ENCODE measurements around the gene MORN5.
"Not testable (repeated sequence)": the region's sequence is repeated elsewhere in the genome, so short reads cannot be mapped to it uniquely, and the experiment has no call there.

Gene MORN5

DNA sequence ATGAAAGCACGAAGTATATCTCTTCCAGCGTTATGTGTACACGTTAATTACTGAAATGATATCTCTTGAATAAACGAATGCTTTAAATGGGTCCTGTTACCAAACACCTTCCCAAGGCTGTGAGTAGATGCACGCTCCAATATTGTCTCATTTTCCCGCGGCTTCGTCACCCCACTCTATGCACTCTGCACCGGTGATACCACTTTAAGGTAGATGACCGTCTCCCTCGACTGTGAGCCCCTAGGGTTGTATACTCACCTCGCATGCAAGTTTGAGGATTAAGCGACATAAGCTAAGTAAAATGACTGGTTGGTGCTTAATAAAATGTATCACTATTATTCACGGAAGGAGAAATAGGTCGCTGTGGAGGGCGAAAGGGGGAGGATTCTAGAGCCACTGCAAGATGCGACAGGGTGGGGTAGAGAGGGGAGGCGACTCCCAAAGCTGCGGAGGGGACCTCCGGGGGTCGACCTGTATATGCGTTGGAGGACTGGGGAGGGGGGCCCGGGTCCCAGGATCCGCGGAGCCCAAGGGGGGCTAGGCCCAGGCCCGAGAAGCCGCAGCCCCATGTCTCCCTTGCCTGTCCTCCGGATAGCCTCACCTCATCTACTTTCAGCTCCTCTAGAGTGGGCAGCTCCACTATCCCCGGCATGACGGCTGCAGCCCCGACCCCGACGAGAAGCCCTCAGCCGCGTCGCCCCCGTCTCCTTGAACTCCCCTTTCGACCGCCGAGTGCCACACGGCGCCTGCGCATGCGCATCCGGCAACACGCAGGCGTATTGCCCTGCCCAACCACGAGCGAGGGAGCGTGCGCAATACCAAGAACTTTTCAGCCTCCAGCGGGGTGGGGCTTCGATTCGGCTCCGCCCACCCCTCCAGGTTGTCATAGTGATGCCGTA lies at the start of gene MORN5, which contains the start of gene NDUFA8:
TSS of gene MORN5 (plus strand) at position 883 of the 899 bp plus-strand sequence. CDS start 65 bp downstream, outside the sequence.
TSS of gene NDUFA8 (minus strand) at position 754 of the 899 bp plus-strand sequence. CDS start at position 652, 102 bp downstream.
- peak; percentile 96 for DNase-seq

GRCh38 chr9:122110100-122110833 lies 49.4 kb upstream of the MORN5 start:
- DNase-seq: no peak

DNA sequence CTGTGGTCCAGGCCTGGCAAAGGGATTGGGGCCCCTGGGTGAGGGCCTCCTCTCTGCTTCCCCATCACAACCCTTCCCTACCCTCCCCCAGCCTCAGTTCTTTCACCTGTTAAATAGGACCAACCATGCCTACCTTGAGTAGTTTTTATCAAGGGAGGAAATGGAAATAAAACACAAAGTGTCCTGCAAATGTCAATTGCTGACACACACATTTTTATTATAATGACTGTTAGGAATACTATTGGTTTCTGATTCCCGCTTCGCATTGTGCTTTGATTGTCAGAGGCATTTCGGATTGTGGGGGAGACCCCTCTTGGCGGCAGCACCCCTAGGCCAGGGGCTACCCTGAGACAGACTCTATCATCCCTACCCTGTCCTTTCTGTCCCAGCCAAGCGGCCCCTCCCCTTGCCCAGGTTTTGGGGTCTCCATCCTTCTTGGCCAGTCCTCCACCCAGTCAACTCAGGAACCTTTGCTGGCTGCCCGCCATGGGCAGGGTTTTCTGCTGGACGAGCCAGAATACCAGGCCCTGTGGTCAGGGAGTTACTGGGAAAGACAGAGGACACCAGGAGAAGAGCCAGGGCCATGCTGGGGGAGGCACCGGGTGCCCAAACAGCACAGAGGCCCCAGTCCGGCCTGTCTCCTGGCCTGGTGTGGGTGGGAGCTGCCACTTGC lies 48.2 kb upstream of the MORN5 start:
- no peak for DNase-seq

- no peak for DNase-seq
These were observed 47.5 kb upstream of the MORN5 start for GRCh38 chr9:122112238-122112637.

DNA sequence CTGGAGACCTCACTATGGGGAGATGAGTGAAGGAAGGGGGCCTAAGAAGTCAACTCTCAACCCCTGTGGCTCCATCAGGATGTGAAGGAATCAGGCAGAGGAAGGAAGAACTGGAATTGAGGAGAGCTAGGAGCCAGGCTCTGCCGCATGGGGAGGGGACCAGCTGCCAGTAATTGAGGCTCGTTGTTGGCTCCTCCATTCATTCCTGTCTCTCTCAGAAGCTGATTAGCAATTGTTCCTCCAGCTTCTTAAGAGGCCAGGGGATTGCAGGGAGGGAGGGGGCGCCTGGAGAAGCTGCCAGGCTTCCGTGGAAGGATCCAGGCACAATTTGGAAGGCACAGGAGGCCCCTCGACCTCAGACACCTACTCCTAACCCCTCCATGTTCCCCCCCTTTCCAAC lies 46.1 kb upstream of the MORN5 start:
- DNase-seq: no peak

DNA sequence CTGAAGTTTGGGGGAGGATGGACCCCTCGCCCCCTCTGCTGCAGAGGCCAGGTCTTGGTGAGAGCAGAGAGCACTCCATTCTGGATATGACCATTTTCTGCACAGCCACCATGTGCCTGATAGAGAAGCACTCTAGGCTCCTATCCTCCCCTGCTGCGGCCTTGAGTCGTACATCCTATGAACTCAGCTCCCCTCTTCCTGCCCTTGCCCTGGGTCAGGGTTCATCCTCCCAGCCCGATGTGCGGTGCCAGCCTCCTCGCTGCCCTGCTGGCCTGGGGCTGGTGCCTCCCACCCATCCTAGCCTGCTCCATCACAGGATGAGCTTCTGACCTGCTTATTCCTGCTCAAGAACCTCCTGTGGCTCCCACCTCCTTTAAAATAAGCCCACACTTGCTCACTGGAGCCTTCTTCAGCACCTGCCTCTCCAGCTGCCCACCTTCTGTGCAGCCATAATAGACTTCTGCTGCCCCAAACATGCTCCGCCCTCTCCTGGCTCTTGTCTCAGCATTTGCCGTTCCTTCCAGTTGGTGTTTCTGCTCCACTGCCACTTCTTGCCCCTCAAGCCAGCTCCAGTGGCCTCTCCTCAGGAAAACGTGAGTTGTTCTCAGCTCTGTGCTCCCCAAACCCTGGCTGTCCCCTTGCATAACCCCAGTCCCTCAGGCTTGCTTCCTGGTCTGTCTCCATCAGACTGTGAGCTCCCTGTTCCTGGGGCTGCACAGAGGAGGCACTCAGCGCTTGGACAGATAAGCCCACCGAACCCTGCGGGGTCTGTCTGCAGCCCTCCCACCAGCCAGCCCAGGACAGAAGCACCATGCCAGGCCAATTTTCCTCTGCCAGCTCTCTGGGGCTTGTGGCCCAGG lies 44.3 kb upstream of the MORN5 start:
- no peak for DNase-seq

DNA sequence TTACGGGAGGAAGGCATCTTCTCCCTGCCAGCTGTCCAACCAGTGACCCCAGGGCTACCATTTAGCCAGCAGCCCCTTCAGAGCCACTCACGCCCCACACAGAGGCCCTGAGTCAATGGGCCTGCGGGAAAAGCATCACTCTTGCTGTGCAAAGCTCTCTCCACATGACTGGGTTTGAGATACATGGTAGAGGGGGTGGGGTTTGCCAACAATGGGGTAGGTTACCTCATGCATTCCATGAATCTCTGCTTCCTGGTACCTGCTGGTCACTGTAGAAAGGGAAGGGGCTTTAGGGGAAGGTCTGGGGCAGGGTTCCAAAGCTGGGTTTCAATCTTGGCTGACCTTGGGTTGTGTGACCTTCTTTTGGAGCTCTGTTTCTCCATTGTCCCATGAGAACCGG lies 43.7 kb upstream of the MORN5 start:
- no peak for DNase-seq

- no peak for DNase-seq
These were observed 43.1 kb upstream of the MORN5 start for GRCh38 chr9:122116448-122117173.

DNA sequence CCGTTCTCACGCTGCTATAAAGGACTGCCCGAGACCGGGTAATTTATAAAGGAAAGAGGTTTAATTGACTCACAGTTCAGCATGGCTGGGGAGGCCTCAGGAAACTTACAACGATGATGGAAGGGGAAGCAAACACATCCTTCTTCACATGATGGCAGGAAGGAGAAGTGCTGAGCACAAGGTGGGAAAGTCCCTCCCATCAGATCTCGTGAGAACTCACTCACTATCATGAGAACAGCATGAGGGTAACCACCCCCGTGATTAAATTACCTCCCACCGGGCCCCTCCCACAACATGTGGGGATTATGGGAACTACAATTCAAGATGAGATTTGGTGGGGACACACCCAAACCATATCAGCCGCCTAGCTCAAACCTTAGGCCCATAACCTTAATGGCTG lies 42.5 kb upstream of the MORN5 start:
- DNase-seq: not testable (repeated sequence)

DNA sequence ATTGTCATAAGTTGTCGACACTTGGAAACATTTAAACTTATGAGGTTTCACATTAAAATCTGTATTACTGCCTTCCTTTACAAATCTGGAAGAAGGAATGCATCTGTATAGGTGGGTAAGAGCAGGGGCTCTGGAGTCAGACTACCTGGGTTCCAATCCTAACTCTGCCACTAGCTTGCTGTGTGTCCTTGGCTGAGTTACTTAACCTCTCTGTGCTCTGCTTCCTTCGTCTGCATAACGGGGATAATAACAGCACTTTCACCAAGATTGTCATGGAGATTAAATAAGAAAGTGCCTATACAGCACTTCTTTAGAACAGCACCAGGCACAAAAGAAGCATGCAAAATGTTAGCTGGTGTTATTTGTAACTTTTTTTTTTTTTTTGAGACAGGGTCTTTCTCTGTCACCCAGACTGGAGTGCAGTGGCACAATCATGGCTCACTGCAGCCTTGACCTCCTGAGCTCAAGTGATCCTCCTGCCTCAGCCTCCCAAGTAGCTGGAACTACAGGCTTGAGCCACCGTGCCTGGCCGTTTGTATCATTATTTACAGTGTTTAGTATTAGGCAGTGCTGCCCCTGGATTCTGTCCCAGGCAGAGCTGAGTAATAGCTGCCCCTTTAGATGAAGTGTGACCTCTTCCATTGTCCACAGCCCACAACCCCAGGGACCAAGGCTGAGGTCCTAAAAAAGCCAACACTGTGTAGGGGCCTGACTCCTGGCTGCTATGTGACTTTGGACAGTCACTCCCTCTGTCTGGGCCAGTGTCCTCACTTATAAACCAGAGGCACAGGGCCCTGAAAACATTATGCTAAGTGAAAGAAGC lies 41.2 kb upstream of the MORN5 start:
- no peak for DNase-seq

DNA sequence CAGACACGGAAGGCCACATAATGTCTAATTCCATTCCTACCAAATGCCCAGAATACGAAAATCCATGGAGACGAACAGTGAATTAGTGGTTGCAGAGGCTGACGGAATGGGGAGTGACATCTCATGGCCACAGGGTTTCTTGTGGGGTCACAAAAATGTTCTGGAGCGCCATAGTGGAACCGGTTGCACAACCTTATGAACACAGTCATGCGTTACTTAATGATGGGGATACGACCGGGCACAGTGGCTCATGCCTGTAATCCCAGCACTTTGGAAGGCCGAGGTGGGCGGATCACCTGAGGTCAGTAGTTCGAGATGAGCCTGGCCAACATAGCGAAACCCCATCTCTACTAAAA lies 40.6 kb upstream of the MORN5 start:
- no peak for DNase-seq

DNA sequence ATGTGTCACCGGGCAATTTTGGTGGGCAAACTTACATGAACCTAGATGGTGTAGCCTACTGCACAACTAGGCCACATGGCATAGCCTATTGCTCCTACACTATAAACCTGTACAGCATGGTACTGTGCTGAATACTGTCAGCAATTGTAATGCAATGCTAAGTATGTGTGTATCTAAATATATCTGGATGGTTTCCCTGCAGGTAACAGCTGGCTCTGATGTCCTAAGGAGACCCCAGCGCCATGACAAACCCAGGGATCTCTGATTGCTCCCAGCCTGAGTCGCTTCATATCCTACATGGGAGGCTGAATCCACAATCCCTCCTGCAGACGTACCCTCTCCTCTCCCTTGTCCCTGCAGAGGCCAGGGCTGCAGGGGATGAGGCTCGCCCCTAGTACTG lies 40.0 kb upstream of the MORN5 start:
- DNase-seq: no peak

DNA sequence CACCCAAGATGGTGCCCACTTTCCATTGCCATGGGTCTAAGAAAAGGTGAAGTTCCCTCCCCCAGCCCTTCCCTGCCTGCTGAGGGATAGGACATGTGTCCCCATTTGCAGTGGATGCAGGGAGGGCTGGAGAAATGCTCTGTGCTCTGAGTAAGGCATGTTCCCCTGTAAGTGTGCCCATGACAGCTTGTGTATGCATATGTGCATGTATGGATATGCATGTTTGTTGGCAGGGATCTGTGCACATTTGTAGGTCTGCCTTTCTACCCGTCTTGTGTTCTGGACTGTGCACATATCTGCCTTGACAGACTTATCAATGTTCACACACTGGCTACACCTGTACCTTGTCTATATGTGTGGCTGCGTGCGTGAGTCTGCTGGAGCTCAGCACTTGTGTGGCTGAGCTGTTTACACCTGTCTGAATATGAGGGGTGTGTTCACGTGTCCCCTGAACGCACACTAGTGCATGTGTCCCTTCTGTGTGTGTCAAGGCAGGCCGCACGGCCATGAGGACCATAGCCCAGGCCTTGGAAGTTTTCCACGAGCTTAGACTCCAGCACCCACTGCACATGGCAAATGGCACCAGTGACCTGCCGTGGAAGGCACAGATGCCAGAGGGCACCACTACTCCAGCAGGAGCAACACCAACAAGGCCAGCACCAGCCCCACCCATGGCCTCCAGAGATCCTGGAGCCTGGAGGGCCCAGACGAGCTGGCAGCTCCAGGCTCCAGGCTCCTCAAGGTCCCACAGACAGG lies 39.2 kb upstream of the MORN5 start:
- DNase-seq: no peak

DNA sequence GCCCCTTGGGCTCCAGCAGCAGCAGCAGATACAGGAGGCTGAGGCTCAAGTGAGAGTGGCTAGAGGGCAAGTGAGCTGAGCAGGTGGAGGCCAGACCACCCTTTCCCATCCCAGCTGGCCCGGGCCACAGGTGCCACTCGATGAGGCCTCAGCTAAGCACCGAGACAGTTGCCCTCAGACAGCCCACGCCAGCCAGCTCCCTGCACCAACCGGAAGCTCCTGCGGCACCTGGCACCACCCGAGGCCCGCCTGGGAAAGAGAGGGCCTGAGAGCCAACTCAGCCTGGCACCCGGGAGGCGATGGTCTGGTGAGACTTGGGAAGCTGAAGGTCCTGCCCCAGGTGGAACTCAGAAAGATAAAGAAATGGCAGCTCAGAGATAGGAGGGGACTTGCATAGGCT lies 38.3 kb upstream of the MORN5 start:
- DNase-seq: no peak

GRCh38 chr9:122121931-122122330 lies 37.8 kb upstream of the MORN5 start:
- DNase-seq: no peak

DNA sequence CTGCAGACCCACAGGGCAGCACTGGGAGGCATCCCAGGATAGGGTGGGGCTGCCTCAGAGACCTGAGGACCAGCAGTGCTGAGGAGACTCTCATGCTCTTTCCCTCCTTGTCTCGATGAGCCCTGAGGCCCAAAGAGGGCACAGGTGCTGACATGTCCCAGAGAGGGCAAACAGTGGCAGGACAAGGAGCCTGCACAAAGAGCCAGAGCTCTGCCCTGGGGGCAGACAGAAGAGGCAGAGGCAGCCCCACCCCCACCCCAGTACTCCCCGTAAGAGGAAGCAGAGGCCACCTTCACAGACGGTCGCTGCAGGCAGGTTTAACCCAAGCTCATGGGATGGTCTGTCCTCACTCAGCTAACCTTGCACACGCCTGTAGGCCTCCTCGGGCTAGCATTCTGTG lies 37.2 kb upstream of the MORN5 start:
- no peak for DNase-seq

DNA sequence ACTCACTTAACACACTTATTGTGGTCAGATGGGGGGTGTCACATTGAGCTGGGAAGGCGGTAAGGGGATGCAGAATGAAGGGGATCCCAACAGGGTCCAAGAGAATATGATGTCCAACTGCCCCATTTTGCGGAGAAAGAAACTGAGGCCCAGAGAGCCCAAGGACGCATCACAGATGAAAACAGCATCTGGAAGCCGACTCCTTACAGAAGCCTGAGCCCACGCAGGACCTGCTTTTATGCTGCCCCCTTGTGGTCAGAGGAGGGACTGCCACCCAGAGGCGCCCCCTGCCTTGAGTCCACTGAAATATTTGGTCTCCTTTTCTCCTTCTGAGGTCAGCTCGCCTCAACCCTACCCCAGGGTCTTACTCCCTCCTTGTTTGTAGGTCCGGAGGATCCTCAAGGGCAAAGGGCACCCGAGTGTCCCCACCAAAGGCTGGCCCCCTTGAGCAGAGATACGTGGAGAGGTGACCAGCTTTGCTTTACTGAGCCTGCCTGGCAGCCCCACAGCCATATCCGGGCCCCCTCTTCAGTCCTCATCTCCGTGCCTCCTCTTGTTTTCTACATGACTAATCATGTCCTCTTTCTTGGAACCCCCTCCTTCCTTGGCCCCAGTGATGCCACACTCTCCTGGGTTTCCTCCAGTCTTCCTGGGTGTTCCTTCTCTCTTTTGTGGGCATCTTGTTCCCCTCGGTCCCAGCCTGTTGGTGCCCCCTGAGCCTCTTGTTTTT lies 36.6 kb upstream of the MORN5 start:
- DNase-seq: peak; percentile 88

- no peak for DNase-seq
These were observed 35.7 kb upstream of the MORN5 start for GRCh38 chr9:122124048-122124447.

DNA sequence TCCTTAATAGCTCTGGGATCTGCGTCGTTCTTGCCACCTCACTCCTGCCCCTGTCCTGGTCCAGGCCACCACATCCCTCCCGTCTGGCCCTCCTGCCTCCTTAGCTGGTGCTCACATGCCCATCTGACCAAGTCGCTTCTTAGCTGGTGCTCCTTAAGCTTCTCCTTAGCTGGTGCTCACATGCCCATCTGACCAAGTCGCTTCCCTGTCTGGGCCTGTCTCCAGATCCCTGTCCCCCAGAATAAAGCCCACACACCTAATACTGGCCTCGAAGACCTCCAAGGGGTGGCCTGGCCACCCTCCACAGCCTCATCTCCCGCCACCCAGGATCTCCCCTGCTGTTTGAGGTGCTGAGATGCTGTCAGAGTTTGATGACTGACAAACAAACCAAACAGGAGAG lies 35.2 kb upstream of the MORN5 start:
- DNase-seq: no peak

DNA sequence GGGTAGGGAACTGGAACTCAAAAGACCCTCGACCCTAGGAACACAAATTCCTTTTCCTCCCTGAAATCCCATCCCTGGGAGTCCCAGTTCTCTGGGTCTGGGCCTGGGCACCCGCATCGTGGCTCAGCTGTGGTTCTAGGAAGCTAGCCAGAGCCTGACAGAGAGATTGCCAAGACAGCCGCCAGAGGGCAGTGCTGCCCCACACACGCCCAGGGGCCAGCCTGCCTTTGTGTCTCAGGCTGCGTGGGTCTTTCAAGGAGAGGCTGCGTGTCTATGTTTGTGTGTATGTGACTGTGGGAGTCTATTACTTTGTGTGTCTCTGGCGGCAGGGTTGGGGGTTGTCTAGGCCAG lies 34.6 kb upstream of the MORN5 start:
- peak; percentile 91 for DNase-seq

All from retina (tissue), 1 donor.